ENCODE results near the gene TMEM169.

TMEM169 gene

GRCh38 chr2:216084547-216084946, 2.8 kb downstream of the TMEM169 start:
- TF ChIP-seq POLR2A (IDR thresholded peaks at IDR 0.05; ENCODE audit: extremely low read depth, insufficient read length) = no peak
- no peak for TF ChIP-seq MYC (IDR thresholded peaks at IDR 0.05; ENCODE audit: low read depth, low read length)
- TF ChIP-seq CTCF (IDR thresholded peaks at IDR 0.05; ENCODE audit: low read depth, low read length) = no peak
- TF ChIP-seq MAX (IDR thresholded peaks at IDR 0.05; ENCODE audit: low read depth, low read length) = no peak
- no peak overlapping the region for H3K4me3 ChIP-seq (ENCODE audit: low read depth, low read length)

GRCh38 chr2:216086207-216086893, 4.6 kb downstream of the TMEM169 start:
- no peak for DNase-seq (ENCODE audit: low read depth)
- no peak for TF ChIP-seq CTCF (IDR thresholded peaks at IDR 0.05; ENCODE audit: low read depth, low read length)
- no peak for TF ChIP-seq MAX (IDR thresholded peaks at IDR 0.05; ENCODE audit: low read depth, low read length)
- TF ChIP-seq POLR2A (IDR thresholded peaks at IDR 0.05; ENCODE audit: extremely low read depth, insufficient read length) = no peak
- TF ChIP-seq MYC (IDR thresholded peaks at IDR 0.05; ENCODE audit: low read depth, low read length) = no peak
- H3K4me3 ChIP-seq (ENCODE audit: low read depth, low read length) = no peak overlapping the region

More at GRCh38 chr2:216084547-216084946, 2.8 kb downstream of the TMEM169 start:
- no peak for DNase-seq (ENCODE audit: low read depth)

GRCh38 chr2:216090369-216090786, 8.7 kb downstream of the TMEM169 start:
- DNase-seq (ENCODE audit: low read depth) = no peak
- TF ChIP-seq MAX (IDR thresholded peaks at IDR 0.05; ENCODE audit: low read depth, low read length) (no peak), MYC (IDR thresholded peaks at IDR 0.05; ENCODE audit: low read depth, low read length) (no peak), POLR2A (IDR thresholded peaks at IDR 0.05; ENCODE audit: extremely low read depth, insufficient read length) (no peak), CTCF (IDR thresholded peaks at IDR 0.05; ENCODE audit: low read depth, low read length) (no peak)
- H3K4me3 ChIP-seq (ENCODE audit: low read depth, low read length) = no peak overlapping the region

GRCh38 chr2:216092646-216093045, 10.9 kb downstream of the TMEM169 start:
- TF ChIP-seq CTCF (IDR thresholded peaks at IDR 0.05; ENCODE audit: low read depth, low read length) (no peak), MYC (IDR thresholded peaks at IDR 0.05; ENCODE audit: low read depth, low read length) (no peak), POLR2A (IDR thresholded peaks at IDR 0.05; ENCODE audit: extremely low read depth, insufficient read length) (no peak), MAX (IDR thresholded peaks at IDR 0.05; ENCODE audit: low read depth, low read length) (no peak)
- no peak for DNase-seq (ENCODE audit: low read depth)
- H3K4me3 ChIP-seq (ENCODE audit: low read depth, low read length) = no peak overlapping the region

GRCh38 chr2:216094701-216095100, 13.0 kb downstream of the TMEM169 start:
- no peak overlapping the region for H3K4me3 ChIP-seq (ENCODE audit: low read depth, low read length)
- no peak for DNase-seq (ENCODE audit: low read depth)
- TF ChIP-seq MAX (IDR thresholded peaks at IDR 0.05; ENCODE audit: low read depth, low read length) (no peak), MYC (IDR thresholded peaks at IDR 0.05; ENCODE audit: low read depth, low read length) (no peak), POLR2A (IDR thresholded peaks at IDR 0.05; ENCODE audit: extremely low read depth, insufficient read length) (no peak), CTCF (IDR thresholded peaks at IDR 0.05; ENCODE audit: low read depth, low read length) (no peak)
